Measurements from ENCODE around the gene SYTL2.
A peak's percentile ranks its signal among the peaks of the same experiment; 100 is the strongest.

Gene SYTL2

DNA sequence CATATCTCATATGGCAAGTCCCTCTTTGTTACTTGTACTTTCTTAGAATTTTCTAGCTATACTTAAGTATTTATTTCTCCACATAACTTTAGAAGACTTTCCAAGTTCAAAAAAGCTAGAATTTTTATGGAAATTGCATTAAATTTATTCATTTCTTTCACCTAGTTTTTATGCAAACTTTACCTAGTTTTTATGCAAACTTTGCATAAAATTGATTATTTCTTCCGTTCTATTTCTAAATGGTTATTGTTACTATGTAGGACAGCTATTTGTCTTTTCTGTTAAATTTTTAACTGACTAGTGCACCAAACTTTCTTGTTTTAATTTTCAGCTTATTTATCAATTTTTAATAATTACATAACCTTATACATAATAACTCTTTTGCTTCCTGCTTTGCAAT, 142.8 kb downstream of the SYTL2 start:
- no peak for DNase-seq (ENCODE audit: low read depth)
- TF ChIP-seq, protein P1, sequence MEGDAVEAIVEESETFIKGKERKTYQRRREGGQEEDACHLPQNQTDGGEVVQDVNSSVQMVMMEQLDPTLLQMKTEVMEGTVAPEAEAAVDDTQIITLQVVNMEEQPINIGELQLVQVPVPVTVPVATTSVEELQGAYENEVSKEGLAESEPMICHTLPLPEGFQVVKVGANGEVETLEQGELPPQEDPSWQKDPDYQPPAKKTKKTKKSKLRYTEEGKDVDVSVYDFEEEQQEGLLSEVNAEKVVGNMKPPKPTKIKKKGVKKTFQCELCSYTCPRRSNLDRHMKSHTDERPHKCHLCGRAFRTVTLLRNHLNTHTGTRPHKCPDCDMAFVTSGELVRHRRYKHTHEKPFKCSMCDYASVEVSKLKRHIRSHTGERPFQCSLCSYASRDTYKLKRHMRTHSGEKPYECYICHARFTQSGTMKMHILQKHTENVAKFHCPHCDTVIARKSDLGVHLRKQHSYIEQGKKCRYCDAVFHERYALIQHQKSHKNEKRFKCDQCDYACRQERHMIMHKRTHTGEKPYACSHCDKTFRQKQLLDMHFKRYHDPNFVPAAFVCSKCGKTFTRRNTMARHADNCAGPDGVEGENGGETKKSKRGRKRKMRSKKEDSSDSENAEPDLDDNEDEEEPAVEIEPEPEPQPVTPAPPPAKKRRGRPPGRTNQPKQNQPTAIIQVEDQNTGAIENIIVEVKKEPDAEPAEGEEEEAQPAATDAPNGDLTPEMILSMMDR (conservative IDR thresholded peaks at IDR 0.05; ENCODE audit: control insufficient read depth, insufficient read depth, low read depth, low read length): no peak
- H3K4me3 ChIP-seq (ENCODE audit: control insufficient read depth, low read depth, low read length): no peak overlapping the region

DNA sequence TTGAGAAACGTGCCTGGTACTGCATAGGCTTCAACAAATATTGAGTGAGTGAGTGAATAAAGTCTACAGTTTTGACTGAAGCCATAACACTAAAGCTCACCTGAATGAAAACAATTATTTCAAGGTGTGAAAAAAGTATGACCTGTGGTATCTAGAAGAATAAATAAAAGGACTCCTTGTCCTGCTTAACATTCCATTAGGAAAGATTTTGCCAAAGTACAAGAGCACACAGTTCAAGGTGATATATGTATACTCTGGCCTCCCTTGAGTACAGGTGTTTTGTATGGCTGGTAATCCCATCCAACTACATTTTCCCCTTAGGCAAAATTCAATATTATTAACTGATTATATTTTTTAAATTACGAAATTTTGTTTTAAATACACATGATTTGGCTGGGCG, 144.3 kb downstream of the SYTL2 start:
- no peak overlapping the region for H3K4me3 ChIP-seq (ENCODE audit: control insufficient read depth, low read depth, low read length)
- no peak for DNase-seq (ENCODE audit: low read depth)
- TF ChIP-seq, protein P1 (conservative IDR thresholded peaks at IDR 0.05; ENCODE audit: control insufficient read depth, insufficient read depth, low read depth, low read length): no peak

DNA sequence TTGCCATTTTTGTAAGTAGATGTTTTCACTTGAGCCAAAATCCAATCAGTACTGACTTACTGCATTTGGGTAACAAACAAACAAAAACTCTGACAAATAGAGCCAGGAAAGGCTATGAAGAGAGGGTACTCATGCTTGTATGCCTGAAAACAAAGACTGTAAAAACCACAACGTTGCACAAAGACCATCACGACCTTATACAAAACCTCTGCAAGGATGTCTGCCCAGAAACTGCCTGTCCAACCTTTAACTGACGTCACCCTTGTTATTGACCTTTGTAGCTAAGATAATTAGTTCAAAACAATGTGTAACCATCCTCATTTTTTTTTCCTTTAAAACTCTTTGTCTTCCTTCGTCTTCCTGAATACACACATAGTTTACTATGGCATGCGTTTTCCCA, 145.2 kb downstream of the SYTL2 start:
- no peak overlapping the region for H3K4me3 ChIP-seq (ENCODE audit: control insufficient read depth, low read depth, low read length)
- TF ChIP-seq, protein P1 (conservative IDR thresholded peaks at IDR 0.05; ENCODE audit: control insufficient read depth, insufficient read depth, low read depth, low read length): no peak
- peak; percentile 44 for DNase-seq (ENCODE audit: low read depth)

DNA sequence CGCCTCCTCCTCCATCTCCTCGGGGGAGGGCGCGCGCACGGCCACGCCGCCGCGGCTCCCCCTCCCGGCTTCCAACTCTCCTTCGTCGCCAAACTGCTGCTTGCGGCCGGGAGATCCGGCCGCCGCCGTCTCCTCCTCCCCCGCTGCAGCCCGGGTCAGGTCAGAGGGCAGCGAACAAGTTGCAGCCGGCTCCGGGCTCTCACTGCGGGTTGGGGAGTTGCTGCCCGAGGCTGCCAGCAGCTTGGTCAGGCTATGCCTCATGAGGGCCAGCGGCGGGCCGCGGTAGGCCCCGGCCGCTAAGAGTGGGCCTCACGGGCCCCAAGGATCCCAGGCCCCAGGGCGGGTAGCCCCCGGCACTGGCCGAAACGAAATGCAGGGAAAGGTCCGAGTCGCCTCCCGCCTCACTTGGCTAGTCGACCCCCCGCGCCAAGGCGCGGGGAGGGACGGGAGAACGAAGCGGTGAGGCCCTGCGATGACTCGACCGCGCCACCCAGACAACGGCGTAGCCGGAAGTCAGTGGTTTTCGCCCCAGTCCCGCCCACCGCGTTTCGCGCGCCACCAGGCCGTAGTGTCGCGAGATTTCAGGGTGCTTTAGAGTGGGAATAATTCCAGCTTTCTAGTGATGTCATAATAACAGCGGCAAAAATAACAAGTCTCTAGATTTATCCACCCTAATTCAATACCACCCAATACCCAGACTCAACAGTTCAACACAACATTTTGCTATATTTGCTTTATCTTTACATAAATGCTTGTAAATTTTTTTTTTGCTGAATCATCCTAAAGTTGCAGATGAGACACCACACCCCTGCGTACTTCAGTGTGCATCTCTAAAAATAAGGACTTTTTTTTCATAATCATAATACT, 146.1 kb downstream of the SYTL2 start, which contains the start of gene CREBZF:
Gene CREBZF, minus strand, starts transcription at position 515 of the 867 bp plus-strand sequence. Its CDS starts 254 bp downstream, at position 261.
- DNase-seq (ENCODE audit: low read depth): peak; percentile 94
- peak within 1 kb of the TSS; percentile 85 for H3K4me3 ChIP-seq (ENCODE audit: control insufficient read depth, low read depth, low read length)
- TF ChIP-seq, protein P1 (conservative IDR thresholded peaks at IDR 0.05; ENCODE audit: control insufficient read depth, insufficient read depth, low read depth, low read length): no peak

DNA sequence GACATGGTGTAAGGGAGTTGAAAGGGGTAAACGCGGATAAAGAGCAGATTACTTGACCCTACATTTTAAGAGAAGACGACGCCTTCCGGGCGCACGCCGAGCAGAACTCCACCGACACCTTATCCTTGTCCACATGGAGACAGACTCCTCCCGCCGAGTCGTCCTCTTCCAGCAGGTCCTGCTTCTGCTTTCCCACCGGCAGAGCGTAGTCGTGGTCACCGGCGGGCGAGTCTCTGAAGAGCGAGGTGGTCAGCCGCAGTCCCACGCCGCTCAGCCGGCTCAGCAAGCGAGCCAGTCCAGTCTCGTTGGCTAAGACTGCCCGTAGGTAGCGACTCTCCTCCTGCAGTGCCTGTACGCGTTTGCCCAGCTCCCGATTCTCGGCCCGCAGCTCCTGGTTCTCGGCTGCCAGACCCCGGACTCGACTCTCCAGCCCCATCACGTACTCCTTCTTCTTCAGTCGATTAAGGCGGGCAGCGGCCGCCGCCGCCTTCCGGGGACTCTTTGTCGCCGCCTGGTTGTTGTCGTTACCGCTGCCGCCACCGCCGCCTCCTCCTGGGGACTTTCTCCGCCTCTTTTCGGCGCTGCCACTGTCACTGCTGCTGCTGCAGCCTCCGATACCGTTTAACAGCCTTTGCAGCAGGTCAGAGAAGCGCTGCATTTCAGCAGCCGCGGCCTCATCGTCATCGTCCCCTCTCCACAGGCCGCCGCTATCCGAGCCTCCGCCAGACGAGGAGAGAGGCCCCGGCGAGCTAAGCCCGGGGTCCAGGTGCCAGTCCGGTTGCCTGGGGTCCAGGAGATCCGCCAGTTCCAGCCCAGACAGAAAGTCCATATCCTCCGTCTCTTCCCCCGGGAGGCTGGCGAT, 147.0 kb downstream of the SYTL2 start:
- TF ChIP-seq, protein P1 (conservative IDR thresholded peaks at IDR 0.05; ENCODE audit: control insufficient read depth, insufficient read depth, low read depth, low read length): peak; percentile 32
- peak; percentile 54 for DNase-seq (ENCODE audit: low read depth)

DNA sequence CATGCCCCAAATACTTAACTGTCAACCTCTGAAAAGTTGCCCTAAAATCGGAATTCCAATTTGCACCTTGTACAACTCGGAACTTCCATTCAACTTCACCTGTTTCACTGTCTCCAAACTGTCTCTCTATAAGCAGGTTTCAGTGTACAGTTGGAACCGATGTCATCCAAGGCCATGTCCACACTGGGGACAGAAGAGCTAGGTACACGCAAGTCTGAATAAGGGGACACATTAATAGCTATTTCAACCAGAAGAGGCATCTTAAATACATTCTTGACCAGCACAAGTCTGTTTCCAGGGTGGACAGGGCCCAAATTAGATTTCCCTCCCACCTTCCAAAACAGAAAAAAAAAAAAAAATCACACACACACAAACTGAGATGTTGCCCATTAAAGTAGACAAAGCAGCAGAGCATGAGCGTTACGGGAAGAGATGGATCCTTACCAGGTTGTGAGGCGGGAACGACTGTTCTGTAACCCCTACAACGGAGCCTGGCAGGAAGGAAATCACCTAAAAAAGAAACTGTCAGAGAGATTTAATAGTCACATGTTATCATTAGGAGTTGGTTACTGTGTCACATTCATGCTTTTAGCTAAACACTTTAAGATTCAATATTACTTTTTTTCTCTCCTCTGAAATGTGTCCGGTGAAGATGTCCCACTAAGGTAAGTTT, 147.7 kb downstream of the SYTL2 start:
- peak overlapping the region; percentile 85 for H3K4me3 ChIP-seq (ENCODE audit: control insufficient read depth, low read depth, low read length)
- DNase-seq (ENCODE audit: low read depth): no peak
- TF ChIP-seq, protein P1 (conservative IDR thresholded peaks at IDR 0.05; ENCODE audit: control insufficient read depth, insufficient read depth, low read depth, low read length): no peak

More for the DNA sequence above, 147.0 kb downstream of the SYTL2 start:
- peak overlapping the region; percentile 85 for H3K4me3 ChIP-seq (ENCODE audit: control insufficient read depth, low read depth, low read length)
